Panc1 (cell line): ENCODE data around the gene SPR. TPM values are rescaled to one million over a fixed set of nuclear protein-coding genes. Genes with fewer than 3 reads are reported as not detected.

ENCODE experiments used
- ATAC-seq: fragments of 200-7000 bp; cut with Tn5 transposase; 2 replicates; pipeline ENCODE4 v1.9.1; 2020; ENCODE audit warnings: mild to moderate bottlenecking, moderate library complexity
- BruUV-seq: library from RNA; stranded (reverse); fragments of 400-500 nt; replicated peaks from 2 replicates; lab custom pipeline; 2021; lab: Mats Ljungman, UMichigan
- CTCF ChIA-PET: fragments of 300-600 bp; sonication (Branson Sonifier 250); formaldehyde crosslinking; loops from one replicate; lab custom pipeline; 2022; ENCODE audit warnings: antibody characterized with exemption; lab: Charles Lee
- POLR2A ChIA-PET: fragments of 300-600 bp; sonication (Branson Sonifier 250); formaldehyde crosslinking; loops from one replicate; lab custom pipeline; 2022; ENCODE audit warnings: antibody characterized with exemption; lab: Charles Lee
- DNase-seq: peaks from one replicate; pipeline ENCODE4 v3.0.0-alpha.2; 2010; ENCODE audit warnings: low read depth, low spot score
- H3K27ac ChIP-seq: 2 replicates; pipeline ENCODE4 v1.5.1; 2011; ENCODE audit warnings: mild to moderate bottlenecking, low read length, inconsistent platforms
- H3K27me3 ChIP-seq: fragments of 200-500 bp; sonication (Bioruptor generic); 2 replicates; pipeline ENCODE4 v1.6.0; 2014; ENCODE audit warnings: low read length, inconsistent platforms; ENCODE audit not compliant: control insufficient read depth, insufficient read depth
- H3K36me3 ChIP-seq: fragments of 200-500 bp; sonication (Bioruptor generic); 2 replicates; pipeline ENCODE4 v1.5.1; 2014; ENCODE audit warnings: inconsistent platforms, mild to moderate bottlenecking, low read length, moderate library complexity; ENCODE audit not compliant: control insufficient read depth, insufficient read depth
- H3K4me1 ChIP-seq: 2 replicates; pipeline ENCODE4 v1.5.1; 2011; ENCODE audit warnings: inconsistent platforms, mild to moderate bottlenecking, low read length, moderate library complexity; ENCODE audit not compliant: control insufficient read depth, insufficient read depth
- H3K4me3 ChIP-seq, 2 experiments: 2 replicates each; pipeline ENCODE4 v1.5.1; 2011 to 2012; ENCODE audit warnings: low read depth in 2 of 2, low read length in 2 of 2, mild to moderate bottlenecking in 2 of 2, inconsistent platforms in 1 of 2, moderate library complexity in 1 of 2
- H3K9me3 ChIP-seq: fragments of 200-500 bp; sonication (Bioruptor generic); 2 replicates; pipeline ENCODE4 v1.5.1; 2014; ENCODE audit warnings: low read depth, mild to moderate bottlenecking, inconsistent platforms, low read length, moderate library complexity; ENCODE audit not compliant: control insufficient read depth, insufficient read depth
- CTCF ChIP-seq: fragments of 450-650 bp; IDR thresholded peaks from 2 replicates; pipeline ENCODE4 v1.5.1; 2017; ENCODE audit warnings: mild to moderate bottlenecking
- POLR2AphosphoS5 ChIP-seq: IDR thresholded peaks from 2 replicates; pipeline ENCODE4 v1.6.1; 2012; ENCODE audit warnings: mild to moderate bottlenecking, low read depth, low read length, moderate library complexity
- REST ChIP-seq, 2 experiments: IDR thresholded peaks; 2 replicates each; pipeline ENCODE4 v1.6.1; 2011 to 2012; ENCODE audit warnings: low read depth in 2 of 2, control low read depth in 1 of 2, low read length in 1 of 2, mild to moderate bottlenecking in 1 of 2, moderate library complexity in 1 of 2; ENCODE audit not compliant: insufficient read depth in 1 of 2
- SIN3A ChIP-seq: IDR thresholded peaks from 2 replicates; pipeline ENCODE4 v1.6.1; 2012; ENCODE audit warnings: low read depth, mild to moderate bottlenecking, low read length, moderate library complexity, borderline replicate concordance; ENCODE audit not compliant: insufficient read depth
- TCF7L2 ChIP-seq: IDR thresholded peaks from 2 replicates; pipeline ENCODE4 v1.6.1; 2011; ENCODE audit warnings: mild to moderate bottlenecking, low read depth, low read length, inconsistent platforms
- in situ Hi-C: cut with HindIII; loops from 2 replicates; pipeline ENCODE4 v1.10.0; 2016; ENCODE audit warnings: low sequenced_read_pairs, low pct_unique_long_range_greater_than_20kb
- intact Hi-C: fragments of 100-400 bp; cut with micrococcal nuclease; formaldehyde crosslinking; loops from one replicate; pipeline ENCODE4 v1.10.0; 2022; ENCODE audit not compliant: unreplicated experiment
- total RNA-seq: library from RNA; stranded (reverse); gene quantifications from one replicate; pipeline ENCODE4 v1.2.1, GENCODE V29; 2021; ENCODE audit not compliant: unreplicated experiment

The SPR gene
- total RNA-seq, 1 experiment from 2014 or later = 75.4 TPM

GRCh38 chr2:72936660-72937355 lies 49.6 kb downstream of the SPR start:
- intact Hi-C loops = no loop called here
- BruUV-seq = no TSS peak
- Histone ChIP-seq H3K4me1 (no peaks in the 10 kb centered on the region), H3K9me3 (no peaks in the 10 kb centered on the region), H3K4me3 (no peak overlapping the region), H3K27ac (no peak overlapping the region), H3K27me3 (no peaks in the 10 kb centered on the region), H3K36me3 (no peaks in the 10 kb centered on the region)
- CTCF ChIA-PET = interaction anchor here (2.8 kb wide), 1 partner anchor 43 kb away, joined by 20 read pairs; no protein-coding TSS in a partner anchor
- POLR2A ChIA-PET = no interaction called here
- DNase-seq (no peak), ATAC-seq (peak; percentile 10)
- in situ Hi-C loops = no loop called here
- TF ChIP-seq POLR2AphosphoS5 (no peak), REST (IDR thresholded peaks at IDR 0.05; ENCODE audit: insufficient read depth in 1 of 2, low read depth in 2 of 2, low read length in 1 of 2) (no peak), TCF7L2 (no peak), CTCF (no peak), SIN3A (no peak)

- in situ Hi-C loops (no loop called here), intact Hi-C loops (no loop called here)
- no TSS peak for BruUV-seq
- H3K4me3 ChIP-seq = no peak overlapping the region
- no peak overlapping the region for H3K27ac ChIP-seq
- ATAC-seq (peak; percentile 26), DNase-seq (no peak)
- POLR2A ChIA-PET = no interaction called here
- H3K4me1 ChIP-seq = no peaks in the 10 kb centered on the region
- TF ChIP-seq REST (IDR thresholded peaks at IDR 0.05; ENCODE audit: insufficient read depth in 1 of 2, low read depth in 2 of 2, low read length in 1 of 2) (no peak), TCF7L2 (no peak), CTCF (no peak), SIN3A (no peak), POLR2AphosphoS5 (no peak)
- no peaks in the 10 kb centered on the region for H3K27me3 ChIP-seq
- no peaks in the 10 kb centered on the region for H3K36me3 ChIP-seq
- no peaks in the 10 kb centered on the region for H3K9me3 ChIP-seq
- CTCF ChIA-PET = no interaction called here
Measured at GRCh38 chr2:72937356-72937669, 50.1 kb downstream of the SPR start.
